Activated CD8-positive, alpha-beta memory T cell treated with anti-CD3 and anti-CD28 coated beads for 48 hours (primary cell): ENCODE results near the gene NOLC1.

ENCODE experiments used
- DNase-seq, 3 experiments: peaks; one replicate each; pipeline ENCODE4 v3.0.0-alpha.2; 2020; ENCODE audit warnings: low read depth in 2 of 3, low spot score in 2 of 3

Gene NOLC1

DNA sequence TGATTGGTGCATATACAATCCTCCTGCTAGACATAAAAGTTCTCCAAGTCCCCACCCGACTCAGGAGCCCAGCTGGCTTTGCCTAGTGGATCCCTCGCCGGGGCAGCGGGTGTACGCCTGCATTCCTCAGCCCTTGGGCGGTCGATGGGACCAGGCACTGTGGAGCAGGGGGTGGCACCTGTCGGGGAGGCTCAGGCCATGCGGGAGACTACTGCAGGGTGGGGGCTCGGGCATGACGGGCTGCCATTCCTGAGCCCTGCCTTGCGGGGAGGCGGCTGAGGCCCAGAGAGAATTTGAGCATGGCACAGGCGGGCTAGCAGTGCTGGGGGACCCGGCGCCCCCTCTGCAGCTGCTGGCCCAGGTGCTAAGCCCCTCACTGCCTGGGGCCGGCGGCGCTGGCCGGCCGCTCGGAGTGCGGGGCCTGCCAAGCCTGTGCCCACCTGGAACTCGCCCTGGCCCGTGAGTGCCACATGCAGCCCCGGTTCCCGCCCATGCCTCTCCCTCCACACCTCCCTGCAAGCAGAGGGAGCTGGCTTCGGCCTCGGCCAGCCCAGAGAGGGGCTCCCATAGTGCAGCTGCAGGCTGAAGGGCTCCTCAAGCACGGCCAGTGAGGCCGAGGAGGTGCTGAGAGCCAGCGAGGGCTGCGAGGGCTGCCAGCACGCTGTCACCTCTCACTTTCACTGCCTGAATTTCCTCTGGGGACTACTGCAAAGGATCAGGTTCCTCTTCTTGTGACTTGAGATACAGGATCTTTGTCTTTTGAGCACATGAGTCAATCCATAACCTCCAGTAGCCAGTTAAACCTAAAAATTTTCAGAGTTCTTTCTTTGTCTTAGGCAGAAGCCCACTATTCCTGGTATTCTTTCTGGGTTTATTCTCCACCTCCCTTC lies 48.8 kb downstream of the NOLC1 start:
- no peak for DNase-seq

DNA sequence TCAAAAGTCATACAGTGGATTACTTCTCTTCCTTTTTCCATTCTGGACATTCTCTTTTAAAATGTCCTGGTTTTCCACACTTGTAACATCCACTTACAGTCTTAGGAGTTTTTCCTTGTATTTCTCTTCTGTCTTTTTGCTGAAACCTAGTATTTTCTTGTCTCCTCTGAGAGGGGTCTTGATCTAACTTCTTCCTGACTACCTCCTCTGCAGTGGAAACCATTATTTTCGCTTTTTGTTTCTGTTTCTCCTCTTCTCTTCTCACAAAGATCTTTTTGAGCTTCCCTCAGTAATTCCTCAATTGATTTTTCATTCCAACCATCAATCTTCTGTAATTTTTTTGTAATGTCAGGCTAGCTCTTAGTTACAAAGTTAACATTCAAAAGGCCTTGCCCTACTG lies 50.2 kb downstream of the NOLC1 start:
- no peak for DNase-seq

DNA sequence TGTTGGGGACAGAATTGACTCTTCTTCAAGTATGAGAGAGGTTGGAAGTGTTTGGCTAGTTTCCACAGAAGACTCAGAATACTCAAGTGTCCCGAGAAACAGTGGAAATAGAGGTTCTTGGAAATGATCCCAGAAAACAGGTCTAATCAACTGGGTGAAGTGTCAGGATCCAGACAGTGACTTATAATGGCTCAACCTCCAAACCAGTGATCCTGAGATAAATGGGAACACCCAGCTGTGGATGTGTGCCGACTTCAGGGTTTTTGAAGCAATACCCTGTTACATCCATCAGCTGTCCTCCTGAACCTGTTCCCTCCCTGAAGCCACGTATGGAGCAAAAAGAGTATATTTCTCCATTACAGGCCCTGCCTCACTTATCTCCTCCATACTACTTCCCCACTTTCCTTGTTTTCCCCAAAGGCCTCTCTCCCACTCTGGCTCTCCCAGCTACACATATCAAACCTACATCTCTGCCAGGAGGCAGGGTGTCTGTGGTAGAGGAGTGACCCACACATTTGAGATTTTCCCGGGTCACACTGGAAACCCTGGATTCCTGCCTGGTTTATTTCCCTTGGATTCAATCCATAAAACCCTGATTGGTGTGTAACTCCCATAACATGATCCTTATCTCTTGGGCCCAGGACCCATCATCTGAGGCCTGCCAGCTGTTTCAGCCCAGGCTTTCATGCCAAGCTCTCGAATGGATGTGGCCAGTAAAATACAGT lies 56.3 kb downstream of the NOLC1 start:
- no peak for DNase-seq

DNA sequence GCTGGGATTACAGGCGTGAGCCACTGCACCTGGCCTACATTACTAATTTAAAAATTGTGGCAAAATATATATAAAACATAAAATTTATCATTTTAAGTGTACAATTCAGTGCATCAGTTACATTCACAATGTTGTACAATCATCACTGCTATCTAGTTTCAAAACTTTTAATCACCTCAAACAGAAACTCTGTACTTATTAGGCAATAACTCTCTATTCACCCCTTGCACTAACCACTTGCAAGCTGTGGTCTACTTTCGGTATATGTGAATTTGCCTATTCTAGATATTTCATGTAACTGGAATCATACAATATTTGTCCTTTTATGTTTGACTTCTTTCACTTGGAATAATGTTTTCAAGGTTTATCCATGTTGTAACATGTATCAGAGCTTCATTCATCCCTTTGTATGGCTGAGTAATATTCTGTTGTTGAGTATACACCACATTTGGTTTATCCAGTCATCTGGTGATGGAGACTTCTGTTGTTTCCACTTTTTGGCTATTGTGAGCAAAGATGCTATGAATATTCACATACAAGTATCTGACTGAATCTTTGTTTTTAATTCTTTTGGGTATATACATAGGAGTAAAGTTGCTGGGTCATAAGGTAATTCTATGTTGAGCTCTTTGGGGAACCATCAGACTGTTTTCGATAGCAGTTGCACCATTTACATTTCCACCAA lies 59.6 kb downstream of the NOLC1 start:
- DNase-seq = no peak
